Measurements from ENCODE around the gene NCBP3. TPM values are rescaled to one million over a fixed set of nuclear protein-coding genes. Genes with fewer than 3 reads are reported as not detected.
"Not testable (repeated sequence)": the region's sequence is repeated elsewhere in the genome, so short reads cannot be mapped to it uniquely, and the experiment has no call there.

NCBP3 gene
- total RNA-seq, 1 donor from 2014 or later = 24.5 TPM

GRCh38 chr17:3846437-3847164, 555 bp upstream of the NCBP3 start:
- DNase-seq = no peak

GRCh38 chr17:3845291-3845620, 790 bp downstream of the NCBP3 start:
- no peak for DNase-seq

- not testable (repeated sequence) for DNase-seq
Measured at GRCh38 chr17:3844556-3844955, 1.5 kb downstream of the NCBP3 start.

GRCh38 chr17:3843935-3844516, 2.0 kb downstream of the NCBP3 start:
- DNase-seq = no peak

GRCh38 chr17:3838206-3838605, 7.8 kb downstream of the NCBP3 start:
- no peak for DNase-seq

GRCh38 chr17:3836551-3836950, 9.5 kb downstream of the NCBP3 start:
- no peak for DNase-seq

GRCh38 chr17:3835410-3836229, 10.4 kb downstream of the NCBP3 start:
- DNase-seq = no peak

GRCh38 chr17:3834811-3835210, 11.2 kb downstream of the NCBP3 start:
- no peak for DNase-seq

- no peak for DNase-seq
Measured at GRCh38 chr17:3828852-3829232, 17.2 kb downstream of the NCBP3 start.

GRCh38 chr17:3828151-3828851, 17.7 kb downstream of the NCBP3 start:
- no peak for DNase-seq

- peak; percentile 12 for DNase-seq
Measured at GRCh38 chr17:3827124-3827773, 18.8 kb downstream of the NCBP3 start.

GRCh38 chr17:3826191-3826590, 19.9 kb downstream of the NCBP3 start:
- DNase-seq = no peak

GRCh38 chr17:3821101-3821500, 24.9 kb downstream of the NCBP3 start:
- no peak for DNase-seq

- DNase-seq = no peak
Measured at GRCh38 chr17:3818786-3819185, 27.3 kb downstream of the NCBP3 start.

GRCh38 chr17:3817851-3818605, 28.0 kb downstream of the NCBP3 start:
- no peak for DNase-seq

- no peak for DNase-seq
Measured at GRCh38 chr17:3815925-3816324, 30.1 kb downstream of the NCBP3 start.

GRCh38 chr17:3815122-3815521, 30.9 kb downstream of the NCBP3 start:
- no peak for DNase-seq

GRCh38 chr17:3814361-3814760, 31.7 kb downstream of the NCBP3 start:
- DNase-seq = no peak

- no peak for DNase-seq
Measured at GRCh38 chr17:3813171-3813570, 32.9 kb downstream of the NCBP3 start.

- DNase-seq = no peak
Measured at GRCh38 chr17:3812771-3813170, 33.3 kb downstream of the NCBP3 start.

- no peak for DNase-seq
Measured at GRCh38 chr17:3812284-3812683, 33.8 kb downstream of the NCBP3 start.

- DNase-seq = no peak
Measured at GRCh38 chr17:3810019-3810418, 36.0 kb downstream of the NCBP3 start.
